ENCODE data around the gene TRMT61A. TPM values are rescaled to one million over a fixed set of nuclear protein-coding genes. Genes with fewer than 3 reads are reported as not detected.

TRMT61A gene
- total RNA-seq, 1 donor from 2014 or later, result 6.1 TPM

DNA sequence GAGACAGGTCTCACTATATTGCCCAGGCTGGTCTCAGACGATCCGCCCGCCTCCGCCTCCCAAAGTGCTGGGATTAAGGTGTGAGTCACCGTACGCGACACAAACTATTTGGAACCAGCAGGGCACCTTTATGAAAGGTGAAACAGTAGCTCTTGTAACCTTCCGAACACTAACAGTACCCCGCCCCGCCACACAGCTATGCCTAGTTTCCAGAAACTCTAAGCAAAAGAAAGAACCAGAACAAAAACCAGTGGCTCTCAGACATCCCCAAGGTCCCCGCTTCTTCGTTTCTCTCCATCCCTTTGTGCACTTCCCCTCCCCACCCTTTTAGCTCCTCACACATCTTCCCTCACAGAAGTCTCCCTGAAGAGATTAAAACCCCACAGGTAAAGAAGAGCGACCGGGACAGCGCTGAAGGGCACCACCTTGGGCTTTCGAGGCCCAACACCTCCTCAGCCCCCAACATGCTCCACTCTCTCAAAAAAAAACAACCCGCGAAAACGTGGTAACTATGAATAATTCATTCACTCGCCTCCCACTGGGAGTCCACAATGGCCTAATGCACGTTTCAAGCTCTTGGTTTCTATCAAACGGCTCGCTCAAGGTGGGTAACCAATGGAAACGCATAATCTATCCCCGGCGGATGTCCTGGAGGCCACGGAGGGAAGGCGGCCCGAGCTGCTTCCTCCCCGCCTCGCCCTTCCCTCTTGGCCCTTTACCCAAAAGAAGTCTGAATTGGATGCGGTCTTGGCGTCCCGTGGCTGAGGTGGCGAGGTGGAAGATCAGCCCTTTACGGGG is 32.6 kb downstream of the TRMT61A start:
- peak overlapping the region; percentile 99 for H3K4me3 Mint-ChIP-seq (ENCODE audit: unreplicated experiment)
- peaks cover 22% of the 10 kb centered on the region for H3K27me3 Mint-ChIP-seq (ENCODE audit: unreplicated experiment)
- H3K9me3 Mint-ChIP-seq (ENCODE audit: unreplicated experiment), result no peaks in the 10 kb centered on the region
- peaks cover 35% of the 10 kb centered on the region for H3K36me3 Mint-ChIP-seq (ENCODE audit: low read depth, unreplicated experiment)
- DNase-seq (ENCODE audit: low spot score), result peak; percentile 69
- peak overlapping the region; percentile 98 for H3K27ac Mint-ChIP-seq (ENCODE audit: unreplicated experiment)
- TF ChIP-seq, protein P1, sequence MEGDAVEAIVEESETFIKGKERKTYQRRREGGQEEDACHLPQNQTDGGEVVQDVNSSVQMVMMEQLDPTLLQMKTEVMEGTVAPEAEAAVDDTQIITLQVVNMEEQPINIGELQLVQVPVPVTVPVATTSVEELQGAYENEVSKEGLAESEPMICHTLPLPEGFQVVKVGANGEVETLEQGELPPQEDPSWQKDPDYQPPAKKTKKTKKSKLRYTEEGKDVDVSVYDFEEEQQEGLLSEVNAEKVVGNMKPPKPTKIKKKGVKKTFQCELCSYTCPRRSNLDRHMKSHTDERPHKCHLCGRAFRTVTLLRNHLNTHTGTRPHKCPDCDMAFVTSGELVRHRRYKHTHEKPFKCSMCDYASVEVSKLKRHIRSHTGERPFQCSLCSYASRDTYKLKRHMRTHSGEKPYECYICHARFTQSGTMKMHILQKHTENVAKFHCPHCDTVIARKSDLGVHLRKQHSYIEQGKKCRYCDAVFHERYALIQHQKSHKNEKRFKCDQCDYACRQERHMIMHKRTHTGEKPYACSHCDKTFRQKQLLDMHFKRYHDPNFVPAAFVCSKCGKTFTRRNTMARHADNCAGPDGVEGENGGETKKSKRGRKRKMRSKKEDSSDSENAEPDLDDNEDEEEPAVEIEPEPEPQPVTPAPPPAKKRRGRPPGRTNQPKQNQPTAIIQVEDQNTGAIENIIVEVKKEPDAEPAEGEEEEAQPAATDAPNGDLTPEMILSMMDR (IDR thresholded peaks at IDR 0.05; ENCODE audit: unreplicated experiment), result no peak
- peaks cover 41% of the 10 kb centered on the region for H3K4me1 Mint-ChIP-seq (ENCODE audit: unreplicated experiment)

- Mint-ChIP-seq H3K4me1 (ENCODE audit: unreplicated experiment) (peaks cover 42% of the 10 kb centered on the region), H3K4me3 (ENCODE audit: unreplicated experiment) (peak overlapping the region; percentile 99), H3K27me3 (ENCODE audit: unreplicated experiment) (peaks cover 22% of the 10 kb centered on the region), H3K36me3 (ENCODE audit: low read depth, unreplicated experiment) (peaks cover 35% of the 10 kb centered on the region), H3K27ac (ENCODE audit: unreplicated experiment) (peak overlapping the region; percentile 98), H3K9me3 (ENCODE audit: unreplicated experiment) (no peaks in the 10 kb centered on the region)
- peak; percentile 67 for DNase-seq (ENCODE audit: low spot score)
- TF ChIP-seq, protein P1 (IDR thresholded peaks at IDR 0.05; ENCODE audit: unreplicated experiment), result no peak
These were observed 33.1 kb downstream of the TRMT61A start for GRCh38 chr14:103562179-103562428.

GRCh38 chr14:103562429-103563225 is 33.6 kb downstream of the TRMT61A start, which contains the start of the genes BAG5 and COA8:
Gene BAG5 (minus strand): TSS chr14:103562657. CDS start chr14:103561164, 1,493 bp downstream.
Gene COA8 (plus strand): TSS chr14:103562960. CDS start chr14:103563002, 42 bp downstream.
- TF ChIP-seq, protein P1 (IDR thresholded peaks at IDR 0.05; ENCODE audit: unreplicated experiment), result no peak

DNA sequence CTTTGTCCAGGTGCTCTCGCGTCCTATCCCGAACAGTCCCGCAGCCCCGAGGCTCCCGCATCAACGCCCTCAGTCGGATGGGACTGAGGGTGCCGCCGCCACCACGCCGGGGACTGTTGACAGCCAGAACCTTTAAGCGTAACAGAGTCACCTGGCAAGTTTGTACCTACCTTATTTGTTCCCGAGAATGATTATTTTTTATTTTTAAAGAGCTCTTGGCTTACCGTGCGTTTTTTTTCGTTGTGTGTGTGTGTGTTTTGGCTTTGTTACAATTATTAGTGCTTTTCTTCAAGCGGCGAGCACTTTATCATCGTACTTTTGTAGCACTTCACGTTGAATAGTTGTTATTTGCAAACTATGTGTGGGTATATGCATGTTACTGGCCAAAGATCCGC is 34.2 kb downstream of the TRMT61A start:
- peak overlapping the region; percentile 100 for H3K4me3 Mint-ChIP-seq (ENCODE audit: unreplicated experiment)
- H3K27ac Mint-ChIP-seq (ENCODE audit: unreplicated experiment), result peak overlapping the region; percentile 95
- peaks cover 34% of the 10 kb centered on the region for H3K36me3 Mint-ChIP-seq (ENCODE audit: low read depth, unreplicated experiment)
- DNase-seq (ENCODE audit: low spot score), result peak; percentile 38
- peaks cover 47% of the 10 kb centered on the region for H3K4me1 Mint-ChIP-seq (ENCODE audit: unreplicated experiment)
- H3K27me3 Mint-ChIP-seq (ENCODE audit: unreplicated experiment), result peaks cover 22% of the 10 kb centered on the region
- no peaks in the 10 kb centered on the region for H3K9me3 Mint-ChIP-seq (ENCODE audit: unreplicated experiment)
- TF ChIP-seq, protein P1 (IDR thresholded peaks at IDR 0.05; ENCODE audit: unreplicated experiment), result no peak

More at GRCh38 chr14:103562429-103563225, 33.6 kb downstream of the TRMT61A start, which contains the start of the genes BAG5 and COA8:
- Mint-ChIP-seq H3K36me3 (ENCODE audit: low read depth, unreplicated experiment) (peaks cover 35% of the 10 kb centered on the region), H3K9me3 (ENCODE audit: unreplicated experiment) (no peaks in the 10 kb centered on the region), H3K4me1 (ENCODE audit: unreplicated experiment) (peaks cover 42% of the 10 kb centered on the region), H3K27ac (ENCODE audit: unreplicated experiment) (peak within 1 kb of the TSS; percentile 98), H3K4me3 (ENCODE audit: unreplicated experiment) (peak within 1 kb of the TSS; percentile 100), H3K27me3 (ENCODE audit: unreplicated experiment) (peaks cover 22% of the 10 kb centered on the region)
- peak; percentile 93 for DNase-seq (ENCODE audit: low spot score)
